Heart left ventricle (tissue), 13 donors: Measurements from ENCODE around the gene CASS4.

Experiments used
- POLR2A ChIP-seq, 2 donors: fragments of 450-650 bp; IDR thresholded peaks; one replicate each; pipeline ENCODE4 v1.6.1; 2017; ENCODE audit warnings: antibody characterized with exemption in 2 of 2, mild to moderate bottlenecking in 2 of 2, moderate library complexity in 2 of 2
- TF ChIP-seq, protein P1 (sequence below), 12 donors: fragments of 200-600 bp; sonication (generic) in 4 of 12; IDR thresholded peaks; one replicate each; pipeline versions ENCODE4 v1.5.0 to v1.8.0; 2018 to 2022; ENCODE audit warnings: antibody characterized with exemption in 12 of 12, mild to moderate bottlenecking in 5 of 12
- donor health status: ischemic (EF 13 %, LVEDD 7.1; RV severe dilation, severe dysfunction).
- donor health status: DM: no; HTN: yes; CAD: no.
- donor health status: DM: no; HTN: no; CAD: no.
- donor health status: ischemic (EF 25% LVEDD 6.9; RV normal size, moderate dysfunction).
- donor health status: ischemic (EF 25% LVEDD 5.7; RV mildly dilated, moderate dysfunction).
- donor health status: ischemic (EF 35%, LVEDD 5.7; RV mildly dilated, moderate dysfunction).
- donor health status: nonischemic (EF 11% LVEDD 7.7; RV severe dilation, severe dysfunction).
- donor health status: DM: yes; HTN: yes; CAD: no.
- donor health status: PGD.
- donor health status: ischemic (EF 29% LVEDD 5.4; RV normal size, mild dysfunction).
- donor health status: nonischemic (EF 23%, LVEDD 6.1; RV moderate dilation, normal function).

- TF ChIP-seq POLR2A (IDR thresholded peaks at IDR 0.05) = no peak
- TF ChIP-seq, protein P1, sequence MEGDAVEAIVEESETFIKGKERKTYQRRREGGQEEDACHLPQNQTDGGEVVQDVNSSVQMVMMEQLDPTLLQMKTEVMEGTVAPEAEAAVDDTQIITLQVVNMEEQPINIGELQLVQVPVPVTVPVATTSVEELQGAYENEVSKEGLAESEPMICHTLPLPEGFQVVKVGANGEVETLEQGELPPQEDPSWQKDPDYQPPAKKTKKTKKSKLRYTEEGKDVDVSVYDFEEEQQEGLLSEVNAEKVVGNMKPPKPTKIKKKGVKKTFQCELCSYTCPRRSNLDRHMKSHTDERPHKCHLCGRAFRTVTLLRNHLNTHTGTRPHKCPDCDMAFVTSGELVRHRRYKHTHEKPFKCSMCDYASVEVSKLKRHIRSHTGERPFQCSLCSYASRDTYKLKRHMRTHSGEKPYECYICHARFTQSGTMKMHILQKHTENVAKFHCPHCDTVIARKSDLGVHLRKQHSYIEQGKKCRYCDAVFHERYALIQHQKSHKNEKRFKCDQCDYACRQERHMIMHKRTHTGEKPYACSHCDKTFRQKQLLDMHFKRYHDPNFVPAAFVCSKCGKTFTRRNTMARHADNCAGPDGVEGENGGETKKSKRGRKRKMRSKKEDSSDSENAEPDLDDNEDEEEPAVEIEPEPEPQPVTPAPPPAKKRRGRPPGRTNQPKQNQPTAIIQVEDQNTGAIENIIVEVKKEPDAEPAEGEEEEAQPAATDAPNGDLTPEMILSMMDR (IDR thresholded peaks at IDR 0.05) = no peak
These were observed 33.5 kb downstream of the CASS4 start for GRCh38 chr20:56445540-56445939.
